NCI-H1092 (cell line): ENCODE data around the gene SYNPO2.
"Not testable (repeated sequence)": the region's sequence is repeated elsewhere in the genome, so short reads cannot be mapped to it uniquely, and the experiment has no call there.

Experiments used
- DNase-seq: peaks from one replicate; lab custom pipeline; 2025; lab: John Stamatoyannopoulos, UW

Gene SYNPO2

GRCh38 chr4:119032921-119033685, 144.4 kb downstream of the SYNPO2 start:
- DNase-seq = no peak

DNA sequence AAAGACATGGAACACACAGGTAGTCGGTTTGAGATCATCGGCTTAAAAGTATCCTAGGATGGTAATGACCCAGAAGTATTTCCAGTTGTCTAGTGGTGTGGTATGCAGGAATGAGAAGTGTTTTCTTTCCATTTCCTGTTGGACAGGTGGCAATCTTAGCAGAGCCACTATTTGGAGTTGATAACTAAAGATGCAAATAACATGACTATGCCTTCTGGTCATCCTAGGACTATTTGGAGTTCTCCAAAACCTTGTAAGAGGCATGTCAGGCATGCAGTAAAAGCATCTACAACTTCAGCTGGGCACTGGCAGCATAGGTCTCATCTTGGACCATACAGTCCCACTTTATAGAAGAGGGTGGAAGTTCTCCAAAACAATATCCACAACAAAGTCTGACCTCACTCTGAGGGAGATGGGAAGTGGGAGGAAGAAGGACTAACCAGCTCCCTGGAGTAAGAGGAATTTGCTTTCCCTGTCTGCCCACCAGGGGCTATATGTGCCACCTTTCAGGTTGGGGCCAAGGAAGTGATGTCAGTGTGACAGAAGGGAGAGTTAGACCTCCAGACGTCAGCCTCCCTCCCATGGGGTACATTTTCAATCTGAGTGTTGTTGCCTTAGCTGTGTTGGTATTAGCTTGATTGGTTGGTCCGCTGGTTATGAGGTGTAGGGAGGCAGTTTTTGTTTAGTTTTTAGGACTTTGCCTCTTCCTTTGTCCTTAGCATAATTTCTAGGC, 145.8 kb downstream of the SYNPO2 start:
- DNase-seq = no peak

- DNase-seq = no peak
These were observed 147.5 kb downstream of the SYNPO2 start for GRCh38 chr4:119035951-119036737.

GRCh38 chr4:119037709-119038108, 149.1 kb downstream of the SYNPO2 start:
- no peak for DNase-seq

DNA sequence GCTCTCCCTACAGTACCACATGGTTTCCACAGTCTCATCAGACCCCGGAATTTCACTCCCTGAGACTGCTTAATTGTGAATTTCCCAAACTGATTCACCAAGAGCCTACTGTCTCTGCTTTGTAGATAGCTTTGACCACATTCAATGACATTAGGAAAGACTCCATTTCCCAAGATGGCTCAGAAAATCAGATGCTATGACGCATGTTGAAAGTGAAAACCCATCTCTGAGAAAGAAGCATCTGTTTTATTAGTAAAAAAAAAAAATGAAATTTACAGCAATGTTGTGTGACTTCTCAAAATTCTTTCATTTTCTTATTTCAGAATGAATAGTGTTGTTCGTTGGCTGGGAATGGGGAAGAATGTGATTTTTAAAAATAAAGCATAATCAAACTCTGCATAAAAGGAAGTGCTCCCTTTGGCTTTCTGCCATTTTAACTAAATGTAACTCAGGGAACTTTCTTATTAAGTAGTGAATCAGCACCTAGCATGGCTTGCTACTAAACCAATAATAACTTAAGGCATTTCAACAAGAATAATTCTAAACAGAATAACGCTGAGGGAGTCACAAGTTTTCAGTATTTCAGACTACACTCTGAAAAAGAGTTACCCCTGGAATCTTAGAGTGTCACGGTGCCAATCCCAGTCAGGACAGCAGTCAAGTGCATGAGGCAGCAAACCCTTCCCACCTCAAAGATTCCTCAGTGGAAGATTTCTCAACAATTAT, 149.6 kb downstream of the SYNPO2 start:
- no peak for DNase-seq

DNA sequence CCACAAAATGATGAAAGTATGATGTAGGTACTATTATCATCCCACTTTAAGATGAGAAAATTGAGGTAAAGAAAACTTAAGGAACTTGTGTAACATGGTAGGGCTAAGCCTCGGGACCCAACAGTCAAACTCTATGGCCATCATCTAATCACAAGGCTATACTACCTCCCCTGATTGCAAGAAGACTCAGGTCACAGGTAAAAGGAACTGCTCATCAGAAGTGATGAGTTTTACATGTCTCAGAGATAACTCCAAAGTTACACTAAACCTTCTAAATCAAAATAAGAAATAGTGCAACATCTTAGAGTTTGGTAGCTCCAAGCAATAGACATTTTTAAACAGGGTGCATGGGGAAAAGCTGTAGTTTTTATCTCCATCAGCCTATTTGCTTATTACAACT, 150.5 kb downstream of the SYNPO2 start:
- no peak for DNase-seq

DNA sequence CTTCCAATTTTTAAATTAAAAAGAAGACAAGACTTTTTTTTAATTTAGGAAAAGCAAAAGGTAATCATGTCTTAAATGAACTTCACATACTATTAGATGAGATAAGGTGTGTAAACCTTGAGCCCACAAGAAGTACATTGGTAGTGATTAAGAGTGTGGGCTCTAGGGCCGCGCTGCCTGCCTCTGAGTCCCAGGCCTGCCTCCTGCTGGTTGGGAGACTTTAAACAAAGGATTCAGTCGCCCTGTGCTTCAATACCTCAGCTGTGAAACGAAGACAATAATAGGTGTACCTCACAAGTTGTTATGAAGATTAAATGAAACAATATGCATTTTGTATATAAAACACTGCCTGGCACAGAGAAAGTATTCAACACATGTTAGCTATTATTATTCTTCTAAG, 151.1 kb downstream of the SYNPO2 start:
- no peak for DNase-seq

GRCh38 chr4:119040261-119040660, 151.6 kb downstream of the SYNPO2 start:
- DNase-seq = no peak

GRCh38 chr4:119040694-119041185, 152.1 kb downstream of the SYNPO2 start:
- DNase-seq = no peak

GRCh38 chr4:119041396-119041795, 152.7 kb downstream of the SYNPO2 start:
- no peak for DNase-seq

DNA sequence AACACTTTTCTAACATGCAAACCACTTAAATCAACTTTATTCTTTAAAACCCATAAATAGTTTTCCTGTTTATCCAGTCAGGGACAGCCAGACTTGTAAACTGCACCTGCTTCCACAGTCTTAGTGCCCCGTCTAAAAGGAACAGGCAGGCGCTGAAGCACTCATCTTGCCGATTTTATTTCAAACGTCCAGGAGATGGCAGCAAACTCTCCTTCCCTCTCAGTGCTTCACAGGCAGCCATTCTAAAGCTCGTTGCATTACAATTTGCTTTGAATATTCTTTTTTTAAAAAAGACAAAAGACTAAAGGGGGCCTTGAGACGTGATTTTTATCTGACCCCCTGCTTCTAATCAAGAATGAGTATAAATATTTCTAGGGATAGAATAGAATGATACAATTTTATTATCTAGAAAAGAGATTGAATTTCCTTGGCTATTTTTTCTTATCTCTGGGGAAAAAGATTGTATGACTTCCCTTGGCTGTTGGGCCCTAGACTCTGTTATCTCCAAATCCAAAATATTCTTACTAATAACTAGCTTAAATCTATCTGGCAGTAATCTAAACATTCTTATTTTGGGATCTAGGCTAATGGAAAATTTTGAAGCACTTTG, 153.4 kb downstream of the SYNPO2 start:
- DNase-seq = peak; percentile 51

DNA sequence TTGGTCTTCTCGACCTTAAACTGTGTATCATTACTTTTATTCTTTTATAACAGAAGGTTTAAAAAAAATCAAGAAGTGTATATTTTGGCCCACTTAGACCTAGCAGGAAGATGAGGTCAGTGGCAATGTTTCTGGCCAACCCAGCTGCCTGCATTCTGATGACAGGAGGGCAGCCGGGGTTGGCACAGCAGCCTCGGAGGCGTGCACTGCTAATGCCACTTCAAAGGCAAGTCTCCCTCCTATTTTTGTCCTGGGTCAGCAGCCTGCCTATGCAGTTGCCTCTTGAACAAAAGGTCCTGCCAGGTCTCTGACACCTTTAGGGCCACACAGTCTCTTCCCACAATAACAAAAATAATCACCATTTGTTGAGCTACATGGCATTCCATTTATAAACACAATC, 157.6 kb downstream of the SYNPO2 start:
- DNase-seq = no peak

- not testable (repeated sequence) for DNase-seq
These were observed 158.4 kb downstream of the SYNPO2 start for GRCh38 chr4:119047059-119047458.

DNA sequence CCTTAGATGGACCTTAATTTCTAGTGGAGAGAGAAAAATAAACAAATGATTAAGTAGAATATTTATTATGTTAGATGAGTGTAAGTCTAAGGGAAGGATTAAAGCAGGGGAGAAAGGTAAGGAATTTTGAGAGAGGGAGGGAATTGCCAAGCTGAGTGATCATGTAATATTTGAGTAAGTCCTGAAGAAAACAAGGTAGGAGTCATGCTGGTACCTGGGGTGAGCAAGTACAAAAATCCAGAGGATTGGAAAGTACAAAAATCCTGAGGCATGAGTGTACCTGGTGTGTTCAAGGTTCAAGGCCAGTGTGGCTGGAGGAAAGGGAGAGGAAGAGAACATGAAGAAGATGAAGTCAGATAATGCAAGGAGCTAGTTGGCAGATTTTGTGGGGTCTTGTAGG, 159.8 kb downstream of the SYNPO2 start:
- no peak for DNase-seq

DNA sequence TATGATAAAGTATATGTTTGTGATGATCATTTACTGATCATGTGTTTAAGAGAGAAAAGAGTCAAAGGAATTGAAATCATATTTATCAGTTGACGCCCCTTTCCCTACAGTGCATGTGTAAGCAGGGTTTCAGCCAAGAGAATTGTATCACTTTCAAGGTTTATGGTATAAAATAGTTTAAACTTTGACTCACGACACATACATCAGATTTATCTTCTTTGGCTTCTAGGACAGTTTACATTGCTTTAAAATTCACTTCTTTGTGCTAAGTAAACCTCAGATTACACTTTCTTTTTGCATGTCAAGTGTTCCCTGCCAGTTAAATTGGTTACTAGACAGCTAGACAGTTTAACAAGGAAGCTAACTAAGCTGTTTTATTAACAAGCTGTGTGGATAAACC, 160.7 kb downstream of the SYNPO2 start:
- DNase-seq = no peak

DNA sequence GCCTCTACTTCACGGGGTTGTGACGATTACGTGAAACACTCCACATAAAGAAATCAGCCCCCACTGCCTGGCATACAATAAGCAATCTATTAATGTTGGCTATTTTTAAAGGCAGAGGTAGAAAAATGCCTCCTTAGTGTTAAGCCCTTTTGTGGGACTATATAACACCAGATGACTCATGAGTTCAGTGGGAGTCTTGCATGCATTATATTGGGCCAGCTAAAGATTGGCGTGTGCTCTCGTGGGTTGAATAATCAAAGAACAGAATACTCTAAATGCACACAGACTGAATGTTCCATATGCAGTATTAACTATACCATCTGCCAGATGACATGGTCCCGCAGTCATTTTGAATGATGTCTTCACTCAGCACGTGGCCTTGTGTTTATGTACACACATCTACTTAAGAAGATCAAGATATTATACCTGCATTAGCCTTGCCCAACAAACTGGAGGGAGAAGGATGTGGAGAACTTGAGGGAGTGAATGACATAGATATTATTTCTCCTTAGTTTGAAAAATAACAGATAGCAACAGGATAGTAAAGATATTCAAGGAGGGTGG, 162.0 kb downstream of the SYNPO2 start:
- no peak for DNase-seq

DNA sequence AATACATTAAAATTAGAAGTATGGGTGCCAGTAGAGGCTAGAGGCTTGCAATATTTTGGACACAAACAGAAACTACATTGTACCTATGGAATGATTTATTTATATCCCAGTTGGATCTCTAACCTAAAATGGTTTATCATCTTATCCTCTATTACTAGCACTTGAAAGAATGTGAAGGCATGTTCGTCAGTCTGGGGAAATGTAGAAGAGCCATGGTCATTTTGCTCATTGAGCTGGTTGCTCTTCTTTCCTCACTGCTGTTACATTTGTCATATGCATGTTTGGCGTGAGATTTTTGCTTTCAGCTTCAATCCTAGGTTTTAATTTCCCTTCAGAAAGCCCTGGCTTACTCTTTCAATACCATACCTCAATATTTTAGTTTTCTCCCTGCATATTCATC, 164.6 kb downstream of the SYNPO2 start:
- DNase-seq = no peak

DNA sequence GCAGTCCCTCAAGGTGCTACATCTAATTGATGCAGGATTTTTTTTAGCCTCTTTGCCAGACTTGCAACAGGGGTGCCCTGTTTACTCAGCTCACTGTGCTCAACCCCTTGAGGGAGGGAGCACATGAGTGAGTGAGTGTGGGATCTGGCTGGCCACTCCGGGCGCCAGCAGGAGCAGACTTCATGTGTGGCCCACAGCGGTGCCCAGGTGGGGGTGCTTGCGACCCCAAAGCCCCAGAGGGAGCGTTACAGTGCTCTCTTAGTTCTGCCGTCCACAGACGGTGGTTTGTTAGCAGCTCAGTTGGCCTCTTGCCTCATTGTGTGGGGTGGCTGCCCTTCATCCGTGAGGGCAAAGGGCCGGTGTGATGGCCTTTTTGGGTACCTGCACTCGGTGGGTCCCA, 165.3 kb downstream of the SYNPO2 start:
- no peak for DNase-seq

GRCh38 chr4:119057417-119057816, 168.8 kb downstream of the SYNPO2 start:
- DNase-seq = no peak

GRCh38 chr4:119059221-119059620, 170.6 kb downstream of the SYNPO2 start:
- no peak for DNase-seq

- DNase-seq = not testable (repeated sequence)
These were observed 178.5 kb downstream of the SYNPO2 start for GRCh38 chr4:119067125-119067524.
